ENCODE measurements around the gene PXT1. TPM values are rescaled to one million over a fixed set of nuclear protein-coding genes. Genes with fewer than 3 reads are reported as not detected.

PXT1 gene
- polyA plus RNA-seq, 1 donor (not counting 4 experiments of a cell fraction or from before 2014, with no cell fraction given), result 0.08 TPM

DNA sequence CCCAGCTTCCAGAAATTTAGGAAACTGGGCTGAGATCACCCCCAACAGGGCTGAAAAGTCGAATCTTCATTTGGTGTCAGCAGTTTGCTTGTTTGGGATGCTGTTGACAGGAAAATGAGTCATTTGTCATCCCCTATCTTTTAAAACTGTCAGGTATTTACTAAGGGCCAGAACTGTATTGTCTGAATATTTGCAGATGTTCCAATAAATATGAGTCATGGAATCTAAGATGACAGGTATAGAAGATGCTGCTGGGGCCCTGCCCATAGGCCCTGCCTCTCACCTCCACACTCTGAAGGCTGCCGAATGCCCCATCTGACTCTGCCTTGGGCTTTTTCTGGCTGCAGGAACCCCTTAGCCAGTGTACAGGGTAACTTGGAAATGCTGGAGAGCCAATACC lies 59.0 kb downstream of the PXT1 start:
- DNase-seq (ENCODE audit: low read depth, low spot score), result no peak
- H3K9me3 ChIP-seq (ENCODE audit: control insufficient read depth, low read depth, low read length), result no peaks in the 10 kb centered on the region
- H3K4me3 ChIP-seq (ENCODE audit: control insufficient read depth in 2 of 3, extremely low read depth in 1 of 3, insufficient read depth in 2 of 3, low read depth in 1 of 3, low read length in 3 of 3), result no peak overlapping the region
- no peaks in the 10 kb centered on the region for H3K79me2 ChIP-seq (ENCODE audit: control insufficient read depth, insufficient read depth, low read length)
- H3K27me3 ChIP-seq (ENCODE audit: control insufficient read depth, extremely low read depth, insufficient read depth, low read length), result peaks cover 16% of the 10 kb centered on the region
- H2AFZ ChIP-seq (ENCODE audit: control insufficient read depth, low read length), result no peak overlapping the region
- FAIRE-seq, result no peak
- H3K36me3 ChIP-seq (ENCODE audit: control insufficient read depth in 2 of 2, extremely low read depth in 1 of 2, insufficient read depth in 2 of 2, low read length in 2 of 2), result no peaks in the 10 kb centered on the region
- no peak overlapping the region for H3K27ac ChIP-seq (ENCODE audit: control insufficient read depth, insufficient read depth, low read length)
- H3K9me1 ChIP-seq (ENCODE audit: control insufficient read depth, extremely low read depth, insufficient read depth, low read length), result no peaks in the 10 kb centered on the region
- no peak overlapping the region for H3K4me2 ChIP-seq (ENCODE audit: control insufficient read depth, extremely low read depth, insufficient read depth, low read depth, low read length)
- H3K9ac ChIP-seq (ENCODE audit: control insufficient read depth, extremely low read depth, insufficient read depth, low read length), result no peak overlapping the region
- dilution Hi-C loops (cut with MboI; ENCODE audit: extremely low pct_ligation_motif_present, low sequenced_read_pairs), result no loop called here
- H3K4me1 ChIP-seq (ENCODE audit: control insufficient read depth, extremely low read depth, insufficient read depth, low read length), result peaks cover 12% of the 10 kb centered on the region
- H4K20me1 ChIP-seq (ENCODE audit: control insufficient read depth, extremely low read depth, insufficient read depth, low read length), result no peaks in the 10 kb centered on the region
- no peak for TF ChIP-seq EZH2 (IDR thresholded peaks at IDR 0.05; ENCODE audit: low read length)
- TF ChIP-seq, protein P1, sequence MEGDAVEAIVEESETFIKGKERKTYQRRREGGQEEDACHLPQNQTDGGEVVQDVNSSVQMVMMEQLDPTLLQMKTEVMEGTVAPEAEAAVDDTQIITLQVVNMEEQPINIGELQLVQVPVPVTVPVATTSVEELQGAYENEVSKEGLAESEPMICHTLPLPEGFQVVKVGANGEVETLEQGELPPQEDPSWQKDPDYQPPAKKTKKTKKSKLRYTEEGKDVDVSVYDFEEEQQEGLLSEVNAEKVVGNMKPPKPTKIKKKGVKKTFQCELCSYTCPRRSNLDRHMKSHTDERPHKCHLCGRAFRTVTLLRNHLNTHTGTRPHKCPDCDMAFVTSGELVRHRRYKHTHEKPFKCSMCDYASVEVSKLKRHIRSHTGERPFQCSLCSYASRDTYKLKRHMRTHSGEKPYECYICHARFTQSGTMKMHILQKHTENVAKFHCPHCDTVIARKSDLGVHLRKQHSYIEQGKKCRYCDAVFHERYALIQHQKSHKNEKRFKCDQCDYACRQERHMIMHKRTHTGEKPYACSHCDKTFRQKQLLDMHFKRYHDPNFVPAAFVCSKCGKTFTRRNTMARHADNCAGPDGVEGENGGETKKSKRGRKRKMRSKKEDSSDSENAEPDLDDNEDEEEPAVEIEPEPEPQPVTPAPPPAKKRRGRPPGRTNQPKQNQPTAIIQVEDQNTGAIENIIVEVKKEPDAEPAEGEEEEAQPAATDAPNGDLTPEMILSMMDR (optimal IDR thresholded peaks at IDR 0.05 in 1 of 3, IDR thresholded peaks at IDR 0.05 in 1 of 3, conservative IDR thresholded peaks at IDR 0.05 in 1 of 3; ENCODE audit: extremely low read depth in 1 of 3, insufficient read depth in 2 of 3, low read length in 3 of 3), result no peak

DNA sequence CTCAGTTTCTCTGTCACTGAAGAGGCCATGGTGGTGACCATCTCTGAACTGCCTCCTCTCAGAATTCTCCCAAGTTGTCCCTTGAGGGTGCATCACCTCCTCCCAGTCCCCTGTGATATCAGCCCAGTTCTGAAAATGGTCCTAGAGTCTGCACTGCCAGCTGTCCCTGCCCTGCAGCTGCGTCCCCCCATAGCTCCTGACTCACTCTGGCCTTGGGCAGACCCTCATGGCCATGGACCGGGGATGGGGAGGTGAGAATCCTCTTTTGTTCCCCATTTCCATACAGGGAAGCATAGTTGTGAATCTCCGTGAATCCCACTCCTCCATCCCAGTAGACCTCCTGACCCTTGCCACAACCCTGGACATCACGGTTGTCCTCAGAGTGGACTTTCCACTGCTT lies 59.7 kb downstream of the PXT1 start:
- H3K4me1 ChIP-seq (ENCODE audit: control insufficient read depth, extremely low read depth, insufficient read depth, low read length), result peaks cover 12% of the 10 kb centered on the region
- no peaks in the 10 kb centered on the region for H3K9me1 ChIP-seq (ENCODE audit: control insufficient read depth, extremely low read depth, insufficient read depth, low read length)
- H3K27ac ChIP-seq (ENCODE audit: control insufficient read depth, insufficient read depth, low read length), result no peak overlapping the region
- no peaks in the 10 kb centered on the region for H3K9me3 ChIP-seq (ENCODE audit: control insufficient read depth, low read depth, low read length)
- FAIRE-seq, result no peak
- dilution Hi-C loops (cut with MboI; ENCODE audit: extremely low pct_ligation_motif_present, low sequenced_read_pairs), result no loop called here
- H3K4me3 ChIP-seq (ENCODE audit: control insufficient read depth in 2 of 3, extremely low read depth in 1 of 3, insufficient read depth in 2 of 3, low read depth in 1 of 3, low read length in 3 of 3), result no peak overlapping the region
- no peak overlapping the region for H2AFZ ChIP-seq (ENCODE audit: control insufficient read depth, low read length)
- no peaks in the 10 kb centered on the region for H3K79me2 ChIP-seq (ENCODE audit: control insufficient read depth, insufficient read depth, low read length)
- peaks cover 11% of the 10 kb centered on the region for H3K27me3 ChIP-seq (ENCODE audit: control insufficient read depth, extremely low read depth, insufficient read depth, low read length)
- no peak for TF ChIP-seq EZH2 (IDR thresholded peaks at IDR 0.05; ENCODE audit: low read length)
- TF ChIP-seq, protein P1 (optimal IDR thresholded peaks at IDR 0.05 in 1 of 3, IDR thresholded peaks at IDR 0.05 in 1 of 3, conservative IDR thresholded peaks at IDR 0.05 in 1 of 3; ENCODE audit: extremely low read depth in 1 of 3, insufficient read depth in 2 of 3, low read length in 3 of 3), result no peak
- no peak for DNase-seq (ENCODE audit: low read depth, low spot score)
- no peaks in the 10 kb centered on the region for H3K36me3 ChIP-seq (ENCODE audit: control insufficient read depth in 2 of 2, extremely low read depth in 1 of 2, insufficient read depth in 2 of 2, low read length in 2 of 2)
- H3K9ac ChIP-seq (ENCODE audit: control insufficient read depth, extremely low read depth, insufficient read depth, low read length), result no peak overlapping the region
- H3K4me2 ChIP-seq (ENCODE audit: control insufficient read depth, extremely low read depth, insufficient read depth, low read depth, low read length), result no peak overlapping the region
- H4K20me1 ChIP-seq (ENCODE audit: control insufficient read depth, extremely low read depth, insufficient read depth, low read length), result no peaks in the 10 kb centered on the region

Measured in keratinocyte (primary cell).